HEK293 (cell line): ENCODE measurements around the gene PHGDH.
A peak's percentile ranks its signal among the peaks of the same experiment; 100 is the strongest.

Experiments used
- CTCF ChIA-PET: fragments of 350-600 bp; formaldehyde crosslinking; extraction: SDS; loops from one replicate; lab custom pipeline; 2021; ENCODE audit warnings: antibody characterized with exemption; lab: Yijun Ruan, JAX
- POLR2A ChIA-PET: fragments of 300-600 bp; formaldehyde crosslinking; extraction: SDS; loops from one replicate; lab custom pipeline; 2020; ENCODE audit warnings: antibody characterized with exemption, inconsistent platforms; lab: Yijun Ruan, JAX
- H3K27ac ChIP-seq: fragments of 200-500 bp; sonication (Bioruptor generic); 2 replicates; pipeline ENCODE4 v1.5.1; 2014; ENCODE audit warnings: low read depth, low read length, control low read depth, inconsistent platforms; ENCODE audit errors: extremely low read depth
- H3K36me3 ChIP-seq, 2 experiments: fragments of 200-500 bp in 1 of 2; sonication (Bioruptor generic) in 1 of 2; 1 replicate in 1 of 2; 2 replicates in 1 of 2; pipeline ENCODE4 v1.5.1; 2014 to 2017; ENCODE audit warnings: inconsistent platforms in 2 of 2, low read length in 2 of 2; ENCODE audit not compliant: control insufficient read depth in 2 of 2, insufficient read depth in 1 of 2
- H3K4me1 ChIP-seq: fragments of 200-500 bp; sonication (Bioruptor generic); 2 replicates; pipeline ENCODE4 v1.5.1; 2014; ENCODE audit warnings: mild to moderate bottlenecking, low read length, inconsistent platforms; ENCODE audit not compliant: control insufficient read depth, insufficient read depth
- H3K4me3 ChIP-seq: 2 replicates; pipeline ENCODE4 v1.5.1; 2011; ENCODE audit warnings: low read depth, mild to moderate bottlenecking, control low read depth, low read length, moderate library complexity
- H3K9me3 ChIP-seq: fragments of 200-500 bp; sonication (Bioruptor generic); 2 replicates; pipeline ENCODE4 v1.5.1; 2014; ENCODE audit warnings: low read depth, low read length, inconsistent platforms; ENCODE audit not compliant: control insufficient read depth, insufficient read depth
- AEBP2 ChIP-seq: fragments of 450-650 bp; formaldehyde crosslinking; IDR thresholded peaks from 2 replicates; pipeline ENCODE4 v1.5.1; 2016; ENCODE audit warnings: missing biosample characterization, missing genetic modification characterization, borderline replicate concordance
- FEZF1 ChIP-seq: fragments of 450-650 bp; formaldehyde crosslinking; IDR thresholded peaks from 2 replicates; pipeline ENCODE4 v1.5.1; 2016; ENCODE audit warnings: missing biosample characterization, missing genetic modification characterization
- GLIS1 ChIP-seq: fragments of 450-650 bp; formaldehyde crosslinking; IDR thresholded peaks from 2 replicates; pipeline ENCODE4 v1.5.1; 2016; ENCODE audit warnings: missing biosample characterization, missing genetic modification characterization
- GLIS2 ChIP-seq: fragments of 450-650 bp; formaldehyde crosslinking; IDR thresholded peaks from 2 replicates; pipeline ENCODE4 v1.5.1; 2016; ENCODE audit warnings: missing biosample characterization, missing genetic modification characterization
- IKZF3 ChIP-seq: fragments of 450-650 bp; IDR thresholded peaks from 2 replicates; pipeline ENCODE4 v1.5.0; 2018; ENCODE audit warnings: missing biosample characterization, mild to moderate bottlenecking, missing genetic modification characterization, moderate library complexity
- KLF16 ChIP-seq: fragments of 450-650 bp; formaldehyde crosslinking; IDR thresholded peaks from 2 replicates; pipeline ENCODE4 v1.5.1; 2017; ENCODE audit warnings: missing biosample characterization, missing genetic modification characterization
- KLF8 ChIP-seq: fragments of 450-650 bp; formaldehyde crosslinking; IDR thresholded peaks from 2 replicates; pipeline ENCODE4 v1.5.1; 2016; ENCODE audit warnings: missing biosample characterization, missing genetic modification characterization
- OSR2 ChIP-seq: fragments of 450-650 bp; formaldehyde crosslinking; IDR thresholded peaks from 2 replicates; pipeline ENCODE4 v1.5.1; 2016; ENCODE audit warnings: missing biosample characterization, missing genetic modification characterization
- PATZ1 ChIP-seq: fragments of 450-650 bp; formaldehyde crosslinking; IDR thresholded peaks from 2 replicates; pipeline ENCODE4 v1.5.1; 2016; ENCODE audit warnings: missing biosample characterization, missing genetic modification characterization
- PRDM1 ChIP-seq: fragments of 450-650 bp; formaldehyde crosslinking; IDR thresholded peaks from 2 replicates; pipeline ENCODE4; 2016; ENCODE audit warnings: missing biosample characterization, missing genetic modification characterization
- PRDM10 ChIP-seq: fragments of 450-650 bp; formaldehyde crosslinking; IDR thresholded peaks from 2 replicates; pipeline ENCODE4 v1.5.1; 2016; ENCODE audit warnings: missing biosample characterization, missing genetic modification characterization
- REST ChIP-seq: fragments of 450-650 bp; formaldehyde crosslinking; IDR thresholded peaks from 2 replicates; pipeline ENCODE4 v1.5.1; 2016; ENCODE audit warnings: missing biosample characterization, missing genetic modification characterization
- SP2 ChIP-seq: fragments of 450-650 bp; formaldehyde crosslinking; IDR thresholded peaks from 2 replicates; pipeline ENCODE4 v1.5.1; 2016; ENCODE audit warnings: missing biosample characterization, missing genetic modification characterization
- SP3 ChIP-seq: fragments of 450-650 bp; formaldehyde crosslinking; IDR thresholded peaks from 2 replicates; pipeline ENCODE4 v1.5.1; 2016; ENCODE audit warnings: missing biosample characterization, missing genetic modification characterization
- WT1 ChIP-seq: fragments of 450-650 bp; formaldehyde crosslinking; IDR thresholded peaks from 2 replicates; pipeline ENCODE4 v1.5.1; 2016; ENCODE audit warnings: missing biosample characterization, missing genetic modification characterization
- ZBTB44 ChIP-seq: fragments of 450-650 bp; IDR thresholded peaks from 2 replicates; pipeline ENCODE4 v1.5.1; 2018; ENCODE audit warnings: missing biosample characterization, mild to moderate bottlenecking, missing genetic modification characterization
- ZNF292 ChIP-seq: fragments of 450-650 bp; formaldehyde crosslinking; IDR thresholded peaks from 2 replicates; pipeline ENCODE4 v1.5.1; 2016; ENCODE audit warnings: low read depth, missing biosample characterization, missing genetic modification characterization, borderline replicate concordance
- ZNF302 ChIP-seq: fragments of 450-650 bp; formaldehyde crosslinking; IDR thresholded peaks from 2 replicates; pipeline ENCODE4 v1.5.1; 2016; ENCODE audit warnings: missing biosample characterization, missing genetic modification characterization, low read depth
- ZNF350 ChIP-seq: fragments of 450-650 bp; formaldehyde crosslinking; IDR thresholded peaks from 2 replicates; pipeline ENCODE4 v1.5.0; 2017; ENCODE audit warnings: missing biosample characterization, mild to moderate bottlenecking, missing genetic modification characterization
- ZNF416 ChIP-seq: fragments of 450-650 bp; formaldehyde crosslinking; IDR thresholded peaks from 2 replicates; pipeline ENCODE4 v1.5.1; 2016; ENCODE audit warnings: missing biosample characterization, missing genetic modification characterization
- ZNF629 ChIP-seq: fragments of 450-650 bp; formaldehyde crosslinking; IDR thresholded peaks from 2 replicates; pipeline ENCODE4 v1.5.1; 2017; ENCODE audit warnings: missing biosample characterization, missing genetic modification characterization

PHGDH gene

GRCh38 chr1:119713039-119713748, 1.5 kb downstream of the PHGDH start (continued):
- TF ChIP-seq WT1 (tag by site-specific recombination) (0 out of 2 replicates have a peak, but pooled peaks have one; percentile 21), KLF16 (tag by site-specific recombination) (peak; percentile 11; the same call in 1 of the 2 replicates)

GRCh38 chr1:119713749-119714456, 2.2 kb downstream of the PHGDH start:
- CTCF ChIA-PET, result interaction anchor here (0.8 kb wide), 1 partner anchor 39 kb away, joined by 3 read pairs; no protein-coding TSS in a partner anchor
- H3K36me3 ChIP-seq, result peaks cover 0 to 1% of the 10 kb centered on the region in 2 experiments; a peak in 1 of 3 replicates
- no peak overlapping the region for H3K4me3 ChIP-seq
- no peaks in the 10 kb centered on the region for H3K9me3 ChIP-seq
- POLR2A ChIA-PET, result interaction anchor here (1.3 kb wide), 1 partner anchor 66 kb away, joined by 5 read pairs; the partner anchor contains the start of gene ZNF697
- H3K27ac ChIP-seq, result peak overlapping the region; percentile 90; the same call in 1 of the 2 replicates
- peaks cover 15% of the 10 kb centered on the region for H3K4me1 ChIP-seq
- TF ChIP-seq REST (tag by site-specific recombination) (peak; percentile 84), PRDM1 (tag by site-specific recombination) (0 out of 2 replicates have a peak, but pooled peaks have one; percentile 57), FEZF1 (tag by site-specific recombination) (peak; percentile 37; the same call in 1 of the 2 replicates), GLIS1 (peak; percentile 36), KLF8 (tag by site-specific recombination) (0 out of 2 replicates have a peak, but pooled peaks have one; percentile 42), PATZ1 (peak; percentile 82), SP2 (tag by site-specific recombination) (peak; percentile 68), IKZF3 (tag by site-specific recombination) (peak; percentile 86), ZBTB44 (tag by site-specific recombination) (no peak), AEBP2 (tag by site-specific recombination) (no peak), PRDM10 (tag by site-specific recombination) (peak; percentile 69), SP3 (tag by site-specific recombination) (peak; percentile 59; the same call in 1 of the 2 replicates), ZNF292 (tag by site-specific recombination) (no peak), ZNF350 (tag by site-specific recombination) (no peak), GLIS2 (tag by site-specific recombination) (peak; percentile 8; the same call in 1 of the 2 replicates), OSR2 (tag by site-specific recombination) (0 out of 2 replicates have a peak, but pooled peaks have one; percentile 11), ZNF416 (no peak), ZNF302 (tag by site-specific recombination) (no peak), ZNF629 (peak; percentile 35; the same call in 1 of the 2 replicates)
